GM20431 (cell line): ENCODE measurements around the gene PLEKHG4.

Experiments
- in situ Hi-C: fragments of 300-500 bp; cut with MseI, MboI; formaldehyde crosslinking; loops from one replicate; pipeline ENCODE4 v1.15.0; 2020; ENCODE audit warnings: low sequenced_read_pairs; ENCODE audit not compliant: unreplicated experiment

PLEKHG4 gene

DNA sequence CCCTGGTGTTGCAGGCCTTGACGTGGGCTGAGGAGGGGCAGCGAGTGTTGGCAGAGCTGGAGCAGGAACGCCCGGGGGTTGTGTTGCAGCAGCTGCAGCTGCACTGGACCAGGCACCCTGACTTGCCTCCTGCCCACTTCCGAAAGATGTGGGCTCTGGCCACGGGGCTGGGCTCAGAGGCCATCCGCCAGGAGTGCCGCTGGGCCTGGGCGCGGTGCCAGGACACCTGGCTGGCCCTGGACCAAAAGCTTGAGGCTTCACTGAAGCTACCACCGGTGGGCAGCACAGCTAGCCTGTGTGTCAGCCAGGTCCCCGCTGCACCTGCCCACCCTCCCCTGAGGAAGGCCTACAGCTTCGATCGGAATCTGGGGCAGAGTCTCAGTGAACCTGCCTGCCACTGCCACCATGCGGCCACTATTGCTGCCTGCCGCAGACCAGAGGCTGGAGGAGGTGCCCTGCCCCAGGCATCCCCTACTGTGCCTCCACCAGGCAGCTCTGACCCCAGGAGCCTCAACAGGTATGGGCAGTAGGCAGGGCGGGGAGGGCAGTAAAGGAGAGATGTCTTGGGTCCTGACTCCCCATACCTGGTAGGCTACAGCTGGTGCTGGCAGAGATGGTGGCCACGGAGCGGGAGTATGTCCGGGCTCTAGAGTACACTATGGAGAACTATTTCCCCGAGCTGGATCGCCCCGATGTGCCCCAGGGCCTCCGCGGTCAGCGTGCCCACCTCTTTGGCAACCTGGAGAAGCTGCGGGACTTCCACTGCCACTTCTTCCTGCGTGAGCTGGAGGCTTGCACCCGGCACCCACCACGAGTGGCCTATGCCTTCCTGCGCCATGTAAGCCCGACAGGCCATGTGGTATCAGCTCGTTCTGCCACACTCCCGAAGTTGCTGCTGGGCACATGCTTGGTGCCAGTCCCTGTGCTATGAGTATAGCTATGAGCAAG lies 5.6 kb downstream of the PLEKHG4 start:
- in situ Hi-C loops, result no loop called here

DNA sequence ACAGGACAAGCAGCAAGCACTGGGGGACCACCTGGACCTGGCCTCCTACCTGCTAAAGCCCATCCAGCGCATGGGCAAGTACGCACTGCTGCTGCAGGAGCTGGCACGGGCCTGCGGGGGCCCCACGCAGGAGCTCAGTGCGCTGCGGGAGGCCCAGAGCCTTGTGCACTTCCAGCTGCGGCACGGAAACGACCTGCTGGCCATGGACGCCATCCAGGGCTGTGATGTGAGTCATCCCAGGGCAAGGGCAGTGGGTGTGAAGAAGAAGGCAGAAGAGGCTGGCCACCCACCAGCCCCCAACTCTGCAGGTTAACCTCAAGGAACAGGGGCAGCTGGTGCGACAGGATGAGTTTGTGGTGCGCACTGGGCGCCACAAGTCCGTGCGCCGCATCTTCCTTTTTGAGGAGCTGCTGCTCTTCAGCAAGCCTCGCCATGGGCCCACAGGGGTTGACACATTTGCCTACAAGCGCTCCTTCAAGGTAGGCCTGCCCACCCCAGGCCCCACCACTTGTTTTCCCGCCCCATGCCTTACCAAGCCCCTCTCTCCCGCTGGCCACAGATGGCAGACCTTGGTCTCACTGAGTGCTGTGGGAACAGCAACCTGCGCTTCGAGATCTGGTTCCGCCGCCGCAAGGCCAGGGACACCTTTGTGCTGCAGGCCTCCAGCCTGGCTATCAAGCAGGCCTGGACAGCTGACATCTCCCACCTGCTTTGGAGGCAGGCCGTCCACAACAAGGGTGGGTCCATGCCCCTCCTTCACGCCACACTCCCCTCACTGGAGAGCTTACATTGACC lies 7.3 kb downstream of the PLEKHG4 start:
- in situ Hi-C loops, result no loop called here

DNA sequence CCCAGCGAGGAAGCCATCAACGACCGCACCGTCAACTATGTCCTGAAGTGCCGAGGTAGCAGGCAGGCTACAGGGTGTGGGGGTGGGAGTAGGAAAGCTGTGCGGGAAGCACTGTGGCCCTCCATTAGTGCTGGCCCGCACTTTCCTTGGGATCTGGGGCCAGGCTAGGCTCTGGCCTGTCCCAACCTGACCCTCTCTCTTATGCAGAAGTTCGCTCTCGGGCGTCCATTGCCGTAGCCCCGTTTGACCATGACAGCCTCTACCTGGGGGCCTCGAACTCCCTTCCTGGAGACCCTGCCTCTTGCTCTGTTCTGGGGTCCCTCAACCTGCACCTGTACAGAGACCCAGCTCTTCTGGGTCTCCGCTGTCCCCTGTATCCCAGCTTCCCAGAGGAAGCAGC lies 8.6 kb downstream of the PLEKHG4 start:
- in situ Hi-C loops, result no loop called here

DNA sequence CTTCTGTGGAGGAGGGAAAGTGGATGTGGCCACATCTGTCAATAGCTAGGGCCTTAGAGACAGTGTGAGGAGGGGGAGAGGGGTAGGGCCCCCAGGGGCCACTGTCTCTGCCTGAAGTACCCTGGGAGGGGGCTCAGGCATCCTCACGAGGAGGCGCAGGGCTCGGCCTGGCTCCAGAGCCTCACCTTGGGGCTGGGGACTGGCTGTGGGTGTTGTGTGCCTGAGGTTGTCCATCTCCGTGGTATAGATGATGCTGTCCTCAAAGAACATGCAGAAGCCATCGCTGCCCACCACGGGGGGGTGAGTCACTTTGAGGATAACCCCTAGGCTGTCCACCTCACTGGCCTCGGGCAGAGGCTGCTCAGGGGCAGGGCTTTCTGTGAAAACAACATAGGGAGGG lies 12.1 kb downstream of the PLEKHG4 start:
- in situ Hi-C loops, result no loop called here

DNA sequence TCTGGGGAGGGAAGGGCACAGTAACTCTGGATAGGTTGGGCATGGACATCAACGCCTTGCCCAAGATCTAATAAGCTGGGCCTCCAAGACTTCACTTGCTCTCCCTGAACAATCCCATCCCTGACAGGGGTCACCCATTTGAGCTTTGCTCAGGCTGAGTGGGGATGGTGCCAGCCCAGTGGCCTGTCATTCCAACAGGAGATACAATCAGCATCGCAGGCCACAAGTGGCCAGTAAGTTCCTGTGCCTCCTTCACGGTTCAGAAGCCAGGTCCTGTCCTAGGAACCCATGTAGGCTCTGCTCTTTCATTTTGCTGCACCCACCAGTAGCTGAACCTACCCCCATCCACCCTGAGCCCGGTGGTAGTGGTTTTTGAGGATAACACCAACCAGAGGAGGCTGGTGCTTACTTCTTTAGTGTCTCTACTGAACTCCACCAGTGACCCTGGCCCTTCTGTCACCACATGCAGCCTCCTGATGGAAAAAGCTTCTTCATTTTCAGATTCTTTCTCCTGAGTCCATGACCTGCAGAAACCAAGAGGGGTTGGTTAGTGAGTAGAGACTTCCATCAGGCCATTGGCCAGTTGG lies 14.9 kb downstream of the PLEKHG4 start:
- in situ Hi-C loops, result no loop called here

DNA sequence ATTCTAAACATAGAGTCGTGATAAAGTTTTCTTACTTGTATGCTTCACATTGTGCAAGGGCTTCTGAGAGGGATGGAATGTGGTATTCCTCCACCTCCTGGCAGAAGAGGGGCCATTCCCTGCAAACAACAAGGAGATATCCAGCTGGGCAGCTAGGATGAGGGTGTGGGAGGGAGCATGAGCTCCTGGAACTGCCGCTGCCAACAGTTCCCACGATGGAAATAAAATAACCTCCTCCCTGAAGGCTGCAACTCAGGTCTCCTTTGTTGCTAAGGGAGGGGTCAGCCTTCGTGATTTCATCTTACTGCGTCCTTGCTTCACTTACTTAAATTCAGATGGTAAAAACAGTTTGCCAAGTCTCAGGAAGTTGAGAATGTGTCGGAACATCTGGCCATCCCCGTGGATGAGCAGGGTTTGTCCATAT lies 15.6 kb downstream of the PLEKHG4 start:
- in situ Hi-C loops, result no loop called here

DNA sequence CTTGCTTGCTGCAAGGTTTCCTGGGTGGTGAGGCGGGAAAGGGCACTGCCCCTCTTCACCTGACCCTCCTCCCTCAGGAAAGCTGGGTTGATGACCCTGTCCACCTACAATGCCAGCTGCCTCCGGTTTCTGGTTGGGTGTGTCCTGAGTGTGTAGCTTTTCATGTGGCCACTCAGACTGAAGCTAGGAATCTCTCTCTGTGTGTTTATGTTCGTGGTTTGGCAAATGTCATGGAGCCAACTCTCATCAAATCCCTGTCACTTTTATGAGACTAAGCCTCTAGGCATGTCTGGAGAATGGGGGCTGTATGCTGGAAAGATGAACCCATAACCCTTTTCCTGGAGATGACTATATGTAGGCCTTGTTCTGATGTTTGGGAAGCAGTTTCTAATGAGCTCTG lies 17.1 kb downstream of the PLEKHG4 start:
- in situ Hi-C loops, result no loop called here

DNA sequence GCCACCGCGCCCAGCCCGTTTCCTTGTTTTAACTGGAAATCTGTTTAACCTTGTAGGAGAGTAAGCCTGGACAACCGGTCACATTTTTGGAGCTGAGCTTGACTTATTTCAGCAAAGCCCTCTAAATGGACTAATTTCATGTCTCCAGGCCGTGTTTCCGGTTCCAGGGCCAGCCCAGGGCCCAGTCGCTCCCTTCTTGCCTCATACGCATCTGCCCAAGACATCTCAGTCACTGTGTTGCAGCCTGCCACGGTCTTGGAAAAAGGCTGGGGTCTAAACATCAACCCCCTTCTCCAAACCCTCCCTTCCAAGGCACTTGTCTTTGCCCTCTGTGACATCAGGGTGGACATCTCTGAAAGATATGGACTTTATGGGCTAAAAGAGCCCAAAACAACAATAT lies 18.9 kb downstream of the PLEKHG4 start:
- in situ Hi-C loops, result no loop called here

DNA sequence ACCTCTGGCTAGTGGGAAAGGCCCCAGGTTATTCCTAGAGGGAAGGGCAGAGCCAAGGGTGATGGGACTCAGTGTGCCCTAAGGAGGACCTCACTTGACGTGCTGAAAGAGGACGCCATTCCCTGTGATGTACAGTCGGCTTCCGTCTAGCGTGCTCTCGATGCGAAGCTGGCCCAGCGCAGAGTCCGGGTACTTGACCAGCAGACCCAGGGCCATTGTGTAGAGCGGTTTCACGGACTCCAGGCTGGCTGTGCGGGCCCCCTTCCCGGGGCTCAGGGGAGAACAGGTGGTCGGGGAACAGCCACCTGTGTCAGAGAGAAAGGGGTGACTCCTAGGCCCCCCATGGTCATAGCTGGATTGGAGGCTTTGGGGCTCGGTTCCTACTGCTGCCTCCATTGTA lies 19.9 kb downstream of the PLEKHG4 start:
- in situ Hi-C loops, result no loop called here

DNA sequence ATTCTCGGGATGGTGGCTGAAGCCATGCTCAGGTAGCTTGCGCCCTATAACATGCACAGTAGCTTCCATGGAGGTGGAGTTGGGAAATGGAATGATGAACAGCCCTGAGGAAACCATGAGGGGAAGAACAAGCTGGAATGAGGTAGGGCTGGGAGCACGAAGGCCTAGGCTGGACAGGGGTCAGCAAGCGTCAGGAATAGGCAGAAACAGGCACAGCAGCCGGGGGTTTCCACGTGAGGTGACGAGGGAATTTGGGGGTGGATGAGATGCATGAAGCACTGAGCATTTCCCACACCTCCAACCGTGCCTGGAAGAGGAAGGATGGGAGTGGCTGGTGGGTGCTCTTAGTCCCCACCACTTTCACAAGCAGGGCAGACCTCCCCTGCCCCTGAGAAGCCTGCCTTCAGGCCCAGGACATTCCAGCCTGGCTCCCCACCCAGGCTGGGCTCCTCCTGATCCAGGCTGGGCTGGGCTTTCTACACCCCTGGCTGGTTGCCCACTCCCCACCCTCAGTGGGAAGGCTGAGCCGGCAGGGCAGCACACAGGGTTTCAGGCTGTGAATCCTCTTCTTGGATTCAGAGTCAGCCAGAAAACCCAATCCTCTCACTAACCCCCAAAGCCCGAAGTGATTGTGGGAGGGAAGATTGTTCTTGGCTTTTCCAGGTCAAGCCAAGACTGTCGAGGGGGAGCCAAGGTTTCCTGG lies 21.9 kb downstream of the PLEKHG4 start:
- in situ Hi-C loops, result no loop called here

DNA sequence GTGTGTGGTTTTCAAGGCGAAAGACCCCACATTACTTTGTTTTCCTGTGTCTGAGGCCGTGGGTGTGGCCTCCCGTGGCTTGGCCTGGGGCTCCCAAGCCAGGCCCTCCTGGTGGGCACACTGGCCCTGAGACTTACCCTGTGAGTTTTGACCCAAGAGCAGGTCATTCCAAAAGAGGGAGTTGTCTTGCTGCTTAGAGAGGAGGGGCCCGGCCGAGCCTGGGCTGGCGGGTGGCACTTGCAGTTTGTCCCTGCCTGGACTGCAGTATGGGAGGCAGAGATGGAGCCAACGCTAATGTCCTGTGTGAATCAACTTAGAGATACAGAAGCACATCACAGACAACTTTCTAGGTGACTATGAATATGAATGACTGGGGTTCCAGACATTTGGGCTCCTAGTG lies 22.7 kb downstream of the PLEKHG4 start:
- in situ Hi-C loops, result no loop called here

DNA sequence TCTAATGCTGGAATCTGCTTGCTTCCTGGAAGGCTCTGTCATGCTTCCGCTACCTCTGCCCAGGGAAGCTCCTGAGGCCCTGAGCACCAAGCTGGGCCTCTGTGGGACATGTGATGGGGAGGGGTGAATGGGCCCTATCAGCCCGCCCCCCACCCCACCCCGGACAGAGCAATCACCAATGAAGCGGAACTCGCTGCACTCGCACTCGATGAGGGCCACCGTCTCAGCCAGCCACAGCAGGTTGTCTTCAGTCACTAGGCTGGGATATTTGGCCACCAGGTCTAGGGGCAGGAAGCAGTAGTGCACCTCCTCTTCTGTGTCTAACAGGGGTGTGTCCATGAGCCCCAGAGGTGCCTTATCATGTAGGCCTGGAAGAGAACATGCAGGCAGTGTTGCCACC lies 23.6 kb downstream of the PLEKHG4 start:
- in situ Hi-C loops, result no loop called here

DNA sequence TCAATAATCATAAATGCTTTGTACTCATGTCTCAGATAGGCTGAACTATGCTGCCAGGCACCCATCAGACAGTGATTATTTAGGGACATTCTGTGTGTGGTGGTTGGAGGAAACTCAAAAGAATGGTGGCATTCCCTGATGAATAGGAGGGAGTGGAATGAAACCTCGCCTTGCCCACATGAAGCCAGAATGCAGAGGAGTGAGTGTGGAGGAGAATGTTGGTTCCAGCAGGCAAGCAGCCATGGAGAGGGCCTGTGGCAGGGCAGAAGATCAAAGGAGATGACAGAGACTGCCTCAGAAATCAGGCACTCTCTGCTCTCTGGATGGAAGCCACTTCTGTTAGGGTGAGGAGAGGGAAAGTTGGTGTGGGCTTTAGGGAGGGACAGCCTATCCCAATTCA lies 24.7 kb downstream of the PLEKHG4 start:
- in situ Hi-C loops, result no loop called here

DNA sequence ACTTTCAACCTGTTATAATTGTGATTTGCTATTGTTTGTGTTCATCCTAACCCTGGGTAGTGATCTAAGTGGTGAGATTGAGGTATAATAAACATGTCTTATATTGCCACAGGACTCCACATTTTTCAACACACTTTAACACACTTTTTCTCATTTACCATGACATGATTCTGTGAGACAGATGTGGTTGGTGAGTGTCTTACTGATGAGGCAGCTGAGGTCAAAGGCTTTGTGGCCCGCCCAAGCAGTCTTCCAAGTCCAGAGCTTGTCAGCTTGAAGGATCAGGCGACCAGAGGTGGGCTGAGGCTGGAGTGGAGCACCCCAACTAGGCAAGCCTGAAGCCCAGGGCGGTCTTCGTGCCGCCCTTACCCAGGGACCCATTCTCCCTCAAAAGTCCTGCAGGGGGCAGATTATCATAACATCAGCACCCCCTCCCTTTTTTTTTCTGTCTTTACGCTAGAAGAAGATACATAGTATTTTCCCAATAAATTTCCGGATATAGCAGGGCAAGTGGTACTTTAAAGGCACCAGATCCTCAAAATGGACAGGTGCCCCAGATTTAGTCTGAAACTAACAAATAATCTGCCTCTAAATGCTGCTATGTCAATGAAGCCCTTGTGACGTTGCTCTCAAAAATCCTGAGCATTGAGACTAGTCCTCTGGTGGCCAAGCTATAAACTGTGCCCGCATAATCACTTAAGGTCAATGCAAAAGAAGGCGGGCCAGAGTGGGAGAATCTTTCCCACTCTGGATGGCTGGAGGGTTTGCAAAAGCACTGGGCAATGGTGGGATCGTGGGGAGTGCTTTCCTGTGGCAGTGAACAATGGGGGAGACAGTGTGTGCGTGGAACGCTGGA lies 26.1 kb downstream of the PLEKHG4 start:
- in situ Hi-C loops, result no loop called here

DNA sequence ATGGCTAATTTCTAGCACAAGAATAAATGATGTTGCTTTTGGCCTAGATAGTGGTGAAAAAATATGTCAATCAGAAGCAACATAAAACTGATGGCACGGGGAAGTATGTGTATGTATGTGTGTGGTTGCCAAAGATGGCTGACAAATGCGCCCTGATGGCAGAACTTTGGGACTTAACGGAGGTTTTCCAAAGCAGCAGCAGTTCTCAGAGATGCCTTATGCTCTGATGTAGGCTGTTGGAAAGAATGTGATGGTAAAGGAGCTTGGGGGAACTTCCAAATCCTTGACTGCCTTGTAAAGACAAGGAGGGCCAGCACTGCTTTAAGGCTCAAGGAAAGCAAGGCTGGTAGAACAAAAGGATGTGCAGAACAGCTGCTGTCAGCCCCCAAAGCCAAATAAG lies 31.2 kb downstream of the PLEKHG4 start:
- in situ Hi-C loops, result no loop called here

DNA sequence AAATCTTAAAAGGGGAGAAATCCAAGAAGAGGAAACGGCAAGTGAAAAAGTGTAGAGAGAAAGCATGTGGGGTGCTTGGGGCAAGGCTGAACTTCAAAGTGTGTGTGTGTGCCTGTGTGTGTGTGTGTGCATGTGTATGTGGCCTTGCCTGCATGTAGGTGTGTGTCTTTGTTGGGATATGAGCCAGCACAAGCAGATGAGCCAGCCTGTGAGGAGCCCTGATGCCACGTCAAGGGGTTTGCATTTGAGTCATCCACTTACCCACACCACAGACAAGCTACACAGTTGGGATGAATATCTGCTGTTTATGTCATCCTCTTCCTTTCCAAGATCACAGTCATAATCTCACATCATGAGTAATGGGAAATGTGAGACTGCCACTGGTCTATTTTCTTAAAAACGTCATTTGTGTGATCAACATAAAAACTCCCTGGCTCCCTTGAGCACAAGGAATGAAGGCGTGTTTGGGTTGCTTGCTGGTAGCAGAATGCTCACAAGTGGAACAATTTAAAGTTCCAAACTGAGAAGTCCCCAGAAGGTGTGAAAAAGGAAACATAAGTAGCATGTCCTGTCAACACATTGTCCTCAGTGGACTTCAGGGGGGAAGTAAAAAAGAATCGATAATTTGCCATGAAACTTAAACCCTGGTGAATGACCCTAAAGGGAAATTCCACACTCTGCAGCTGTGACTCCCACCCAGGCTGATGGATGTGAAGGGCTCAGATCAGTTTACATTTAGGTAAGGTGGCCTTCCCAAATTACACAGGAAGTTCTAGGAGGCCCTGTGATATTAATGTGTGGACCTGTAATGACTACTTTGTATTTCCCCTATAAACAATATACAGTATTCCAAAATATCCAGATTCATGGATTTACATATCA lies 32.5 kb downstream of the PLEKHG4 start:
- in situ Hi-C loops, result no loop called here

DNA sequence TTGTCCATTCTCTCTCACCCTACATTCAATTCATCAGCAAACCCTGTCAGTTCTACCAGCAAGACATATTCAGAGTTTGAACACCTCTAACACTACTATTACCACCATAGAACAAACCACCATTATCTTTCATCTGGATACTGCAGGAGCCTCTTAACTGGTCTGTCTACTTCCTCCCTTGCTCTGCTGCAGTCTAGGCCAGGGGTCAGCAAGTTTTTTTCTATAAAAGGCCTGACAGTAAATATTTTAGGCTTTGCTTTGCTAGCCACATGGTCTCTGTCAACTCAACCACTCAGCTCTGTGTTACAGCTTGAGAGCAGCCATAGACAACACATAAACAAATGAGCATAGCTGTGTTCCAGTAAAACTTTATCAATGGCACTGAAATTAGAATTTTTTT lies 33.4 kb downstream of the PLEKHG4 start:
- in situ Hi-C loops, result no loop called here

DNA sequence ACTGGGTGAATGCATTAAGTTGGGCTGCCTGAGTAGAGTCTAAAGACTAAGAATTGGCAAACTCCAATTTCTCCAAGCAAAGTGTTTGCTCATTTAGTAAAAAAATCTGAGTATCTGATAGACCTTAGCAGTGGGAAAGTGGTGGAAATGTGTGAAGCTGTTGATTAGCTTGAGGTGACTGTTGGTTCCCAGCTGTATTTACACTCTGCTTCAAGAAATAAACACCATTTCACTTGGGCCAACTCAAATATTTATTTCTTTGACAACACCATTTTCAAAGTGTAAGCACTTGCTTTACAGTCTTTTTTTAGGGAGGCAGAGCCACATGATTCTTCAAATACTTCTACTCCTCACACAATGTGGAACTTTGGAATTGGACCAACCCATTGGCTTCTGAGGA lies 38.5 kb downstream of the PLEKHG4 start:
- in situ Hi-C loops, result no loop called here

DNA sequence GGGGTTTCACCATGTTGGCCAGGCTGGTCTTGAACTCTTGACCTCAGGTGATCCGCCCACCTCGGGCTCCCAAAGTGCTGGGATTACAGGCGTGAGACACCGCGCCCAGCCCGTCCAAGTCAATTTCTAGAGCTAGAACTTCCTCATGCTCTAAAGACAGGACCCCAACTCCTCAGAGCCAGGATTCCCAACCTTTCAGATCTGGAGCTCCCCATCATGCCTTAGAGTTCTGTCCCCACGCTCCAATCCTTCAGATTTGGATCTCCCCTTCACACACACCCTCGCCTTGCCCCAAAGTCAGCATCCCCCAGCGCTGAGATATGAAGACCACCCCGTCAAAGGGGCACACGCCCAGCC lies 46.8 kb downstream of the PLEKHG4 start:
- in situ Hi-C loops, result no loop called here
